ENCODE data around the gene LRRC4C.
"Not testable (repeated sequence)": the region's sequence is repeated elsewhere in the genome, so short reads cannot be mapped to it uniquely, and the experiment has no call there.

The LRRC4C gene

GRCh38 chr11:40647295-40647694 lies 812.2 kb downstream of the LRRC4C start:
- DNase-seq: no peak

GRCh38 chr11:40642284-40642683 lies 817.2 kb downstream of the LRRC4C start:
- DNase-seq: no peak

- no peak for DNase-seq
These were observed 839.8 kb downstream of the LRRC4C start for GRCh38 chr11:40619654-40620053.

GRCh38 chr11:40606800-40607199 lies 852.7 kb downstream of the LRRC4C start:
- DNase-seq: no peak

- no peak for DNase-seq
These were observed 856.4 kb downstream of the LRRC4C start for GRCh38 chr11:40602866-40603552.

- DNase-seq: peak; percentile 51
These were observed 861.8 kb downstream of the LRRC4C start for GRCh38 chr11:40597546-40598113.

GRCh38 chr11:40573254-40573891 lies 886.1 kb downstream of the LRRC4C start:
- DNase-seq: no peak

GRCh38 chr11:40569947-40570531 lies 889.4 kb downstream of the LRRC4C start:
- no peak for DNase-seq

- DNase-seq: no peak
These were observed 892.1 kb downstream of the LRRC4C start for GRCh38 chr11:40567392-40567791.

- no peak for DNase-seq
These were observed 915.3 kb downstream of the LRRC4C start for GRCh38 chr11:40544162-40544561.

GRCh38 chr11:40542821-40543220 lies 916.6 kb downstream of the LRRC4C start:
- no peak for DNase-seq

GRCh38 chr11:40537734-40538133 lies 921.7 kb downstream of the LRRC4C start:
- no peak for DNase-seq

GRCh38 chr11:40522080-40522479 lies 937.4 kb downstream of the LRRC4C start:
- not testable (repeated sequence) for DNase-seq

DNA sequence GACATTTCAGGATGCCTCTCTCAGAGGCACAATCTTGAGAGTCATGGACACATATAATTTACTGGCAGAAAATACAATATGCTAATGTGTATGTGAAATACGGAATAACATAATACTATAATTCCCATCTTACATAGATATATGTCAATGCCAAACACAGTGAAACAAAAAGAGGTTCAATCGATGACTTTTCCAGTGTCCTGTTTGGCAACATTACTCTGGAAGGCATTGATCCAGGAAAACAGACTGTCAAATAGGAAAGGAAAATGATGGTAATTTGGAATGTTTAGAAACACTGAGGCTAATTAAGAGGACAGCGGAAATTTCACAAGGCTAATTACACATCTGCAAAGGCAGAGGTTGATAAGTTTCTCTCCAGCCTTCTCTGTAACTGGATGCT lies 942.3 kb downstream of the LRRC4C start:
- DNase-seq: no peak

GRCh38 chr11:40514124-40514523 lies 945.3 kb downstream of the LRRC4C start:
- peak; percentile 4 for DNase-seq

DNA sequence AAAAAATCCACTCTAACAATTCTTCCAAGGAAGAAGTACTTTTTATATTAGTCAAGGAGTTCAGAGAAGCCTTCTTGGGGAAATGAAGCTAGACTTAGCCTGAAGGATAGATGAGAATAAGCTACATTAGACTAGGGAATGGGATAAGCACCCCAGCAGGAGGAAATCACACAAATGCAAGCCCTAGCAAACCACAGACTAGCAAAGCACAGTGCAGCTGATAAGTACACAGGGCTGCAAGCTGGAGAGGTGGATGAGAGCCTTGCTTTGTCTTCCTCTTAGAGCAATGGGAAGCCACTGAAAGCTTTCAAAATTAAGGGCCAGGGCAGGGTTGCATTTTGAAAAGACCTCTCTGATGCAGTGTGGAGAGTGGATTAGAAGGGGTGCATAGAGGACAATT lies 946.2 kb downstream of the LRRC4C start:
- DNase-seq: no peak

DNA sequence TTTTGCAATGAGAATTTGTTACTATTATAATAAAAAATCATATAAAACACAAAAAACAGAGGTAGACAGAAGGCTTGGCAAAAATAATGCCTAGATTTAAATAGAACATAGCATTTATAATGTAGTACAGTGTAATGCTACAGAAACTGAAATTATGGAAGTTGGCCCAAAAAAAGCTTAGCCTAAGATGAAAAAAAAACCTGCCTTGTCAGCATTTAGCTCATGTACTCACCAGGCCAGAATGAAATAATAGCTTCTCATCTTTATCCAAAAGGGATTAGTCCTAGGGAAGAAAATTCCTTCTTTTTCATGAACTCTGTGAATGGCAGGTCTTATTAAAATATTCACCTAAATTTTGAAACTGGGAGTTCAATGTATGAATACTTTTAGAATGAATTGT lies 951.1 kb downstream of the LRRC4C start:
- no peak for DNase-seq

DNA sequence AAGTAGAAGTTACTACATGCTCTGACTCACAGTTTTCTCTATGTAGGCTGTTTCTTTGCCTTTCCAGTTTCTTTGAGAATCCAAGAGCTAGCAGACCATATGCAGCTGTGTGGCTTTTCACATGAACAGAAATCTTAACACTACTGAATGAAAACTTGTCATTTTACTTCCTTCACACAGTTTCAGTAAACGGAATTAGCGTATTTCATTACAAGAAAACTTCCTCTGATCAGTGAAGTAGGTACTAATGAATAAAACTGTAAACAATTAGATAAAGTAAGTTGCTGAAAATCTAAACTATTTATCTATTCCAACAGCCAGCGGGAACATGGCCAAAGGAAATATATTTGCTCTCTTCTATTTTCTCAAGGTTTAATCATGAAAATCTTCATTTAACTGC lies 953.2 kb downstream of the LRRC4C start:
- DNase-seq: no peak

- DNase-seq: no peak
These were observed 968.1 kb downstream of the LRRC4C start for GRCh38 chr11:40491341-40491740.

GRCh38 chr11:40467771-40468170 lies 991.7 kb downstream of the LRRC4C start:
- no peak for DNase-seq

DNA sequence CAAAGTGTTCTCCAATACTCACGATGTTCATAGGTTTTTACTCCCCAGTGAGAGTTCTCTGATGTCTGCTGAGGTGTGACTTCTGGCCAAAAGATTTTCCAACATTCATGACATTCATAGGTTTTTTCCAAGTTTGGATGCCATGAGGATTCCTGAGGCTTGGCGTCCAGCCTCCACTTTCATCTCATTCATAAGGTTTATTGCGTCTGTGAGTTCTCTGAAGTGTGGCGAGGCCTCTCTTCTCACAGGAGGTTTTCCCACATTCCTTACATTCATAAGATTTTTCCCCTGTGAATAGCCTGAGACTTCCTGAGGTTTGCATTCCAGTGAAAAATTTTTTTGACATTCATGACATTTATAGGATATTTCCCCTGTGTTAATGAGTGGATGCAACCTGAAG lies 1014.1 kb downstream of the LRRC4C start:
- DNase-seq: no peak

- no peak for DNase-seq
These were observed 1015.3 kb downstream of the LRRC4C start for GRCh38 chr11:40444151-40444550.

DNA sequence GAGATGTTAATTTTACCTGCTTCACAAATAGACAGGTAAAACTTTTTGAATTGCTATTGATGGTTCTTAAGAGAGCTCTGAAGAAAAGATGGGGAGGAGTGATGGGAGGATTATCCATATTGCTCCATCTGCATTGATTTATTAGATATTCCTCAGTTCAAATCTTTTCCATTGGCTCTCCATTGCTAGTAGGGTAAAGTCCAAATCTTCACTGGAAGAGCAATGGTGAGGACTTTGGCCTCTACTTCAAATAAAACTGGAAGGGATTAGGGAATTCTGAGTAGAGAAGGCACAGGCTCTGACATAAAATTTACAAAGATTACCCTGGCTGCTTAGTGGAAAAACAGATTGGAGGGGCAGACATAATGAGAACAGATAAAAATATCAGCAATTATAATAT lies 1024.1 kb downstream of the LRRC4C start:
- DNase-seq: no peak

DNA sequence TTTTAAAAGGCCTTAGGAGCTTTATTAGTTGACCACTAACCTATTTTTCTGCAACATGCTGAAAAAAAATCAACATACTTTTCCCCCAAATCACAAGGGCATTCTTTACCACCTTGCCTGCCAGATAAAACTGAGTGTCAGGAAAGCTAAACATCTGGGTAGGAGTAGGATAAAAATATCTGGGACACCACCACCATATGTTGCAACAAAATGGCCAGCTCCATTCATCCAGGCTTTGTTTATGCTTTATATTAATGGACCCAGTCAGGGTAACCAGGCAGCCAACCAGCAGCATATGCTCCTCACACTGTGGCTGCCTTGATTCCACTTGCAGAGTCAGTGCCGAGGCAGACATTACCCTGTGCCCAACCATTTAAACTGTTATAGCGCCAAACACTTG lies 1024.5 kb downstream of the LRRC4C start:
- DNase-seq: no peak

All from NCI-H1092 (cell line).